Neural progenitor cell (in vitro differentiated cells): ENCODE measurements around the gene PEX11B.

Experiments used
- CTCF ChIP-seq: fragments of 200-600 bp; sonication (generic); IDR thresholded peaks from 2 replicates; pipeline ENCODE4 v1.5.1; 2017; ENCODE audit warnings: antibody characterized with exemption, mild to moderate bottlenecking
- EZH2phosphoT487 ChIP-seq: fragments of 200-600 bp; sonication (generic); IDR thresholded peaks from 2 replicates; pipeline ENCODE4 v1.6.1; 2017; ENCODE audit warnings: antibody characterized with exemption

GRCh38 chr1:145877923-145878486 is 40.5 kb downstream of the PEX11B start:
- no peak for TF ChIP-seq CTCF
- no peak for TF ChIP-seq EZH2phosphoT487
